Measurements from ENCODE around the gene BANF1.

GRCh38 chr11:66006891-66007176 is 4.5 kb downstream of the BANF1 start:
- TF ChIP-seq POLR2AphosphoS5 (IDR thresholded peaks at IDR 0.05; ENCODE audit: low read depth, low read length) (no peak), POLR2A (IDR thresholded peaks at IDR 0.05; ENCODE audit: low read depth, low read length) (no peak)
